HG03108 (cell line): ENCODE data around the gene JMJD1C.
"Not testable (repeated sequence)": the region's sequence is repeated elsewhere in the genome, so short reads cannot be mapped to it uniquely, and the experiment has no call there.

ENCODE experiments used
- ATAC-seq: cut with Tn5 transposase; IDR thresholded peaks from one replicate; pipeline ENCODE4 v1.9.1; 2021; ENCODE audit warnings: moderate library complexity; ENCODE audit not compliant: unreplicated experiment

Gene JMJD1C

DNA sequence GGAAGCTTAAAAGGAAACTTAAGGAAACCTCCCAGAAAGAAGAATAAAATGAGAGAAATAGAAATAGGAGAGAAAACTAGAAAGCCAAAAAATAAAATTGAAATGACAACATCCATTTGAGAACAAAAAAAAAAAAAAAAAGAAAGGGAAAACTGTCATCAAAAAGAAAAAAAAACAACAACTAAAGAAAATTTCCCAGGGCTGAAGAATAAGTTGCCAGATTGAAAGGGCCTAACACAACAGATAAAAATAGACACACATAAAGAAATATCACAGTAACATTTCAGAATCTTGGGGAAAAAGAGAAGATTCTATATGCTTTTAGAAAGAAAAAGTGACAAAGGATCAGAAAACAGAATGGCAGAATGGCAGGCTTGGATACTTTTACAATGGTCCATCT, 157.1 kb downstream of the JMJD1C start:
- ATAC-seq = no peak

DNA sequence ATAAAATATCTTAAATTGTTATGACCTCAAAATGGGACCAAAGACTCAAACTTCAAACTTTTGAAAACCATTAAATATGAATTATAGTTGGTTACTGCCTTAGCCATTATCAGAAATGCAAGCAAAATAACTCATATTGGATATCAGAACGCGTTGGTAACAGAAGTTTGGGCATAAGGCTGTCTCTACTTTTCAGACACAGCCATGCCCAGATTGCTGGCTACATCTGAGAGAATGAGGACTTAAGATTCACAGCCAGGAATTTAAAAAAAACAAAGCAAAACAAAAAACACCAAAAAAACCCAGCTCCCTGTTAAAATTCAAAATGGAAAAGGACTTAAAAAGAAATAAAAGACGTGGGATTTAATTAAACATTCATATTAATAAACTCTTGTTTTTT, 161.6 kb downstream of the JMJD1C start:
- ATAC-seq = no peak

DNA sequence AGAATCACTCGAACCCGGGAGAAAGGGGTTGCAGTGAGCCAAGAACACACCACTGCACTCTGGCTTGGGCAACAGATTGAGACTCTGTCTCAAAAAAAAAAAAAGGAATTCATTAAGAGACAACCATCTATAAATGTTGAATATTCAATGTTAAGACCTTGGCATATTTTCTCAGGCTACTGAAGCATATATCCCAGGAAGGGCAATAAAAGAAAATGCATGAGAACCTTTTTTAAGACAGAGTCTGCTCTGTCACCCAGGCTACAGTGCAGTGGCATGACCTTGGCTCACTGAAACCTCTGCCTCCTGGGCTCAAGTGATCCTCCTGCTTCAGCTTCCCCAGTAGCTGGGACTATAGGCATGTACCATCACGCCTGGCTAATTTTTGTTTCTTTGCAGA, 165.0 kb downstream of the JMJD1C start:
- no peak for ATAC-seq

DNA sequence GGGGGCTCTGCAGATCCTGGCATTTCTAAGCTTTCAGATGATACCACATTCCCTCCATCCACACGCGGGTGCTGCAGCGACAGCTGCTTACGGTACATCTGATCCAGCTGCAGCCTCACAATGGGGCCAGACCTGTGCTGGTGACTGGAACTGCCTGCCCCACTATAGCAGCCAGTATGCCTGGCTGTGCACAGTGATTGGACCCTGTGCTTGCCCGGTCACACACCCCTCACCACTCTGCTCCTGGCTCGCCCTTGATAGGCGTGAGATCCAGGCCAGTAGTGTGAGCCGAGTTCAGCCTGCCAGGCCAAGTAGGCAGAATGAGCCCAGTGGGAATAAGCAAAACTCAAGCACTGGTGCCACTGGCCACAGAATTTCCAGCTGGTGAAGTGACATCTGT, 167.8 kb downstream of the JMJD1C start:
- no peak for ATAC-seq

DNA sequence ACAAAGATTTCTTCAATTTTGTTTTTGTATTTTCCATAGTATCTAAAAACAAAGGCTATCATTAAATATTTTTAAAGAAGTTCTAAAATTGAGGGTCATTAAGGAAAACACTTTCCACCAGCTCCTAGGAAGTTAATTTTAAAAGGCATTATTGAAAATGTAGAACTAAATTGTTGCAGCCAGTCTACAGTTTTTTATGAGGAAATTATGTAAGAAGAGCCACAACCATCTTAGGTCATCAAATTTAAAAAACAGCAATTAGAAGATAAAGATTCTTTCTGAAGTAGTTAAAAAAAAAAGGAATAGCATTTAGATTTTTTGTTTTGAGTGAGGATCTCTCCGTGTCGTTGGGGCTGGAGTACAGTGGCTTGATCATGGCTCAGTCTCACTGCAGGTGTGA, 171.0 kb downstream of the JMJD1C start:
- no peak for ATAC-seq

DNA sequence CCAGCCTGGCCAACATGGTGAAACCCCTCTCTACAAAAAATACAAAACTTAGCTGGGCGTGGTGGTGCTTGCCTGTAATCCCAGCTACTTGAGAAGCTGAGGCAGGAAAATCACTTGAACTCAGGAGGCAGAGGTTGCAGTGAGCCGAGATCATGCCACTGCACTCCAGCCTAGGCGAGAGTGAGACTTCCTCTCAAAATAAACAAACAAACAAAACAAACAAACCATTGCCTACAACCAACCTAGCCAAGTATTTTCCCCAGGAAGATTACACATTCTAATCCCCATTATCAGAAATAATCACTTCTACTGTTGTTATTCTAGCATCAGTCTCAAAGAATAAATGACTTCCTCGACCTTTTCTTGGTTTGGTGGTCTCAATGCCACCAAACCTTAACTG, 172.9 kb downstream of the JMJD1C start:
- not testable (repeated sequence) for ATAC-seq

DNA sequence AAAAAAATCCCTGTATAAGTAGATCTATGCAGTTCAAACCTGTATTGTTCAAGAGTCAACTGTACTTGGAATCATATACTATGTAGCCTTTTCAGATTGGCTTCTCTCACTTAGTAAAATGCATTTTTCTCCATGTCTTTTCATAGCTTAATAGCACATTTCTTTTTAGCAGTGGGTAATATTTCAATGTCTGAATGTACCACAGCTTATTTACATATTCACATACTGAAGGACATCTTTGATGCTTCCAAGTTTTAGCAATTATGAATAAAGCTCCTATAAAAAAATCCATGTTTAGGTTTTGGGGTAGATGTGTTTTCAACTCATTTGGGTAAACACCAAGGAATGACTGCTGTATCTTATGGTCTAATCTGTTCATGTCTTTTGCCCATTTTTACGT, 177.6 kb downstream of the JMJD1C start:
- ATAC-seq = no peak

DNA sequence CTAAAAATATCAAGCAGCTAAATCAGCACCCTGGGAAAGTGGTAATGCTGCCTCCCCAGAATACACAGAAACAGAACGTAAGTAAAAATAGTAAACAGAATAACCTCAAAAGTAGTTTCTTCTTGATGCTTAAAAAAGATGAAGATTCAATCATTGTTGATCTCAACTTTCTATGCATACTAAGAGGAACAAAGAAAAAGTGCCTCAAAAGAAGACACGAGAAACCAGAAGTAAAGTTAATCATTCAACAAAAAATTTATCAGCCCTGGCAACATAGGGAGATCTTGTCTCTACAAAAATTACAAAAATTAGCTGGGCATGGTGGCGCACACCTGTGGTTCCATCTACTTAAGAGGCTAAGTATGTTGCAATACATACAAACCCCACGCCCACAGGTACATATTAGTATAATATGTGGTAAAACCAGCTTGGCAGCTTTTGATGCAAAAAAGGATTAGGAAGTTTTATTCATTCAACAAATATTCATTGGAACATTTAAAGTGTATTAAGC, 179.0 kb downstream of the JMJD1C start:
- ATAC-seq = peak; percentile 83

DNA sequence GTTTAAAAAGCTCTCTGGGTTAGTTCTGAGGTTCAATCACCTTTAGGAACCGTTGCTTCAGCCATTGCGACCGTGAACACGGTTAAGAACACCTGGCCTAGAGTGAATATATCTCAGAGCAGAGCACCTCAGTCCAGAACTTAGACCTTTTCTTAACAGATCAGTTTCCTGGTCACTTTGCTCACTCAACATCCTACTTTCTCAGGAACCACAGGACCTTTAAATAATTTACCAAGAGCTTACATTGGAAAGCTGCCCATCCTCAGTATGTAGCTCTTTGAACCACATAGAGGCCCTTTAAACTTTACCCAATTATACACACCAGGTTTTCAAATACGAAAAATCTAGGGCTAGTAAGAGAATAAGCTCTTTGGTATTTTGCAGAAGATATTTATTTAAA, 179.4 kb downstream of the JMJD1C start:
- ATAC-seq = peak; percentile 56

DNA sequence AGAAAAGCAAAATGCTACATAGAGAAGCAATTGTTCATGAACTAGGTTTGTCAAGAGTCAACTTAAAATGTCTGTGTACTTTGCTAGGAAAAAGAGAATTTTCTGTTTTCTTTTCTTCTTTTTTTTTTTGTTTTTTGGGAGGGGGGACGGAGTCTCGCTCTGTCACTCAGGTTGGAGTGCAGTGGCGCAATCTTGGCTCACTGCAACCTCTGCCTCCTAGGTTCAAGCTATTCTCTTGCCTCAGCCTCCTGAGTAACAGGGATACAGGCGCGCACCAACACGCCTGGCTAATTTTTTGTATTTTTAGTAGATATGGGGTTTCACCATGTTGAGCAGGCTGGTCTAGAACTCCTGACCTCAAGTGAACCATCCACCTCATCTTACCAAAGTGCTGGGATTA, 181.9 kb downstream of the JMJD1C start:
- ATAC-seq = not testable (repeated sequence)

DNA sequence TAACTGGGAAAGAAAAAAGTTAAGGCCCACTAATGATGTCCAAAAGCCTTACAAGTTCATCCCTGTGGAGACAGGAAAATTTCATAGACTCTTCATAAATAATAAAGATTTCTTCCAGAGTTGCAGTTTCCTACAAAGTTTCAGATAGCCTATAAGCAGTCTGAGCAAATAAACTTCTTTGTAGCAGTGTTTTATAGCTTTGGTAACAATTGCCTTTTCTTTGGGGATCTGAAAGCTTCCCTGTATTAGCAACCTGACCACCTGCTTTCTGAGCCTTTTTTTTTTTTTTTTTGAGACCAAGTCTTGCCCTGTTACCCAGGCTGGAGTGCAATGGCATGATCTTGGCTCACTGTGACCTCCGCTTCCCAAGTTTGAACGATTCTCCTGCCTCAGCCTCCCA, 182.7 kb downstream of the JMJD1C start:
- no peak for ATAC-seq

DNA sequence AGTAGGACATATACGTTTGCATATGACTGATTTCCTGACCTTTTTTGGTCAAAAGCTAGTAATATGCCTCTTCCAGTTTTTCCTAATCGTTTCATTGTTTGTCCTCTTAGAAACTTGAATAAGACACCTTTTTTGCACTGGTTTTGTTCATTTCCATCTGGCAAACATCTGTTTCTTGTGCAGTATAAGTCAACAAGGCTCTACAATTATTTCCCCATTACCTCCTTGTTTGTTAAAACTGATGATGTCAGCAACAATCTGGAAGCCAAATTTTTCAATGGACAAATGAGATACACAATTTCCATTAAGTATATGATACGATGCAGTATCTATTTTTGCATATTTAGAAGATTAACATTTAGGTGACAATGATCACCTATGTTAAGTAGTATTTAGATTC, 183.8 kb downstream of the JMJD1C start:
- no peak for ATAC-seq

DNA sequence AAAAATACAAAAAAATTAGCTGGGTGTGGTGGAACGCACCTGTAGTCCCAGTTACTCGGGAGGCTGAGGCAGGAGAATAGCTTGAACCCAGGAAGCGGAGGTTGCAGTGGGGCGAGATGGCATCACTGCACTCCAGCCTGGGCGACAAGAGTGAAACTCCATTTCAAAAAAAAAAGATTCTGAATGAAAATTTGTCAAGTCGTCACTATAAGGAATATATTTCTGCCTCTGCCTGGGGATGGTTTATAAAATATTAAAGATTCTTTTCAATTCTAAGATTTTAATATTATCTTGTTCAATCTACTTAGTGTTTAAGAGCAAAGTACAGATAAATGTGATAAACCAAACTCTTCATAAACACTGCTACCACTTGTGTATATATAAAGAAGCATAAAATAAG, 185.4 kb downstream of the JMJD1C start:
- ATAC-seq = no peak

DNA sequence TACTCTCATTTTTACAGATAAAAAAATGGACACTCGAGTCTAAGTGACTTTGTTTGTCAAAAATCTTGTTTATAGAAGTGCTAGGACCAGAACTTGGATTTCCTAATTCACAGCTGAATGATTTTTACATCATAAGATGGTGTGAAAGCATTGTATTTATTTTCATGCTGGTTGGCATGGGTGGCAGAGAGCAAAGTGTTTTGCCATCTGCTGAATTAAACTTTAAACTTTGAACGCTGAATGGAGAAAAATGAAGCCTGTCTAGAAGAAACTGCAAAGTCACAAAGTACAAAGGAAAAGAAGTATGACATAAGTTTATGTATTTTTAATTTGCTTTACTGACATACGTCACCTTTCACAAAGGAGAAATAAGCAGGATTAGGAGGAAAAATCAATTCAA, 190.7 kb downstream of the JMJD1C start:
- ATAC-seq = no peak

DNA sequence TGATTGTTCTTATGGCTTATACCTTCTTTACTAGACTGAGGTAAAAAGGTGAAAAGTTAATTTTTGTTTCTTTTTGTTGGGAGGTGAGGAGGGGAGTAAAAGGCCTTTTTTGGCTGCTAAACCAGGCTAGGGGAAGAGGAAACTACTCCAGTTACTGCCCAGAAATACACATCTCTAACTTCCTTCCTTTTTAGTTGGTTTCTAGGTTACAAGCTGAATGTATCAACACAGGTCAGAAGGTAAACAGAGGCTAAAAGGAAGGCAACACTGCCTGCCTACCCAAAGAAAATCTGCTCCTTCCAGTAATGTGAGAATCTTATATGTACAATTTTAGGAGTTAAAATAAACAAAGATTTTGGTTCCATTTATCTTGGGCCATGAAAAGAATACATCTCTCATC, 192.2 kb downstream of the JMJD1C start:
- no peak for ATAC-seq

DNA sequence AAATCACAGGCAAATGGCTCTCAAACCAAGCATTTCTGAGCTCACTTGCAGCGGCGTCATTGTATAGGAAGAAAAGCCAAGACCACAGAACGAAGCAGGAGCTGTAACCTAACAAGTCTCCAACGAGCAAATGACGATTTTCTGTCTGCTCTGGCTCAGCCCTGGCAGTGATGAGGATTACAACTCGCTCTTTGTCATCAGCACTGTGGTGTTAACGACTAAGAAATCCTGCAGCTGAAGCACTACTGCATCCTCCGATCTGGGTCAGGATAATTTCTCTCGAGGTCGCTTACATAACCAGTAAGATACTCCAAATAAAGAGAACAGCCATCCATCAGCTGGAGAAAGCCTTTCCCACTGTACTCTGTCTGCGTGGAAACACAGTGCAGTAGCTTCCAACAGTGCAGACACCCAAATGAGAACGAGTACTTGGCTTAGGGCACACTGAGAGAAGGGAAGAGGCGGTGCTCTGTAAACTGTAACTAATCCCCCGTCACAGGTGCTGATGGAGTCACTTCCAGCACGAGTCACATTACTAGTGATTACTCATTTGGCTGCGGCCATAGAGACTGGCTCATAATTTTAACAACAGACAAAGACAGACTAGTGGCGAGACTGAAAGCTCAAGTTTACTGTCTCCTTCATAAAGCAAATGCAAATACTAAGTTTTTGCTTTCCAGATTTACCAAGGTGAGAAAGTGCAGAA, 196.8 kb downstream of the JMJD1C start:
- peak; percentile 91 for ATAC-seq

DNA sequence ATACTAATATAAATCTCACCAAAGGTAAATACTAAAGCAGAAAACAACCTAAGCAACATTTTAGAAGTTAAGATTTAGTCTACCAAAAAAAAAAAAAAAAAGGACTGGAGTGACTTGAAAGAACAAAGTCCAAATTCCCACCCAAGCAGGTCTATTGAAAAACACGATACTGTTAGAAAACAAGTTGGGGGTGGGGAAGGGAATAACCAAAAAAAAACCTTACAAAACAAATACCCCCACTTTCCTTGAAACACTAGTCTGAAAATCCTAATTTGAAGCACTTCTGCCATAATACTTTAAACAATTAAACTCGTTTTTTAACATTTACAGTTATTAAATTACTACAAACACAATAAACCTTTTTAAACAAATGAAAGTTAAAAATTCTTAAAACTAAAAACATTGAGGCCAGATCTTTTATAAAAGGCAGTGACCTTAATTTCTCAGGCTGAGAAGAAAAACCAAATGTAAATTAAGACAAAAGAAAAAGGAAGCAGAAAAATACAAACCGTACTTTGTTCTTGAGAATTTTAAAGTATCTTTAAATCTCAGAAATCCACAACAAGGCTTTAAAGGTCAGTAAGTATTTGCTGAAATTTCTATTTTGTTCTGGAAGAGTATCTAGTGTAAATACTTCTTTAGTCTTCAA, 197.5 kb downstream of the JMJD1C start:
- no peak for ATAC-seq

DNA sequence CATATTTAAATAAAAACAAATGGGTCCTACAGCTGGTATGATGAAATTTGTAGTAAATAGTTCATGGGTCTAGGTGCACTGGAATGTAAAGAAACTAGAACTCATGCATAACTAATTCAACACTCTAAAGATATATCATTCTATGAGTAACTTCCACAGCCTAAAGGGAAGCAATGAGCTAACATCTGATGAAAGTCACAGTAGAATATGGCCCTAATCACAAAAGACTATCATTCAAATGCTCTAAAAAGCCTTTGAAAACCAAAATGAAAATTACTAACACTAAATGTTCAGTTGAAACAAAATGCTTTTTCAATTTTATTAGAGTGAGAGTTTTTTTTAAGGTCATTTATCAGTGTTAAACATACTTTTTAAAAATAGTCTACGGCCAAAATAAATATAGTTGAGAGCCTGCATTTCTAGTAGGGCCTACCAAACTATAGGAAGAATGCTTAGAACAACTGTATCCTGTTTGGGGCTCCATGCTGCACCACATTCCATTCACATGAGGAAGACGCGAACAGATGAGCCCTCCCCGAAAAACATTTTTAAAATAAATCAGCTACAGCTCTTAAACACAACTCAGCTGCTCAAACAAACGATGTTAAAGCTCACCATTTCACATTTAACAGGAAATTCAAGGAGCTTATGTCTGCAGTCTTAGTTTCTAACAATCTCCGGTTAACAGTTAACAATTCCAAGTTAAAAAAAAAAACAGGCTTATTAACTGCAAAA, 198.2 kb downstream of the JMJD1C start:
- peak; percentile 19 for ATAC-seq

DNA sequence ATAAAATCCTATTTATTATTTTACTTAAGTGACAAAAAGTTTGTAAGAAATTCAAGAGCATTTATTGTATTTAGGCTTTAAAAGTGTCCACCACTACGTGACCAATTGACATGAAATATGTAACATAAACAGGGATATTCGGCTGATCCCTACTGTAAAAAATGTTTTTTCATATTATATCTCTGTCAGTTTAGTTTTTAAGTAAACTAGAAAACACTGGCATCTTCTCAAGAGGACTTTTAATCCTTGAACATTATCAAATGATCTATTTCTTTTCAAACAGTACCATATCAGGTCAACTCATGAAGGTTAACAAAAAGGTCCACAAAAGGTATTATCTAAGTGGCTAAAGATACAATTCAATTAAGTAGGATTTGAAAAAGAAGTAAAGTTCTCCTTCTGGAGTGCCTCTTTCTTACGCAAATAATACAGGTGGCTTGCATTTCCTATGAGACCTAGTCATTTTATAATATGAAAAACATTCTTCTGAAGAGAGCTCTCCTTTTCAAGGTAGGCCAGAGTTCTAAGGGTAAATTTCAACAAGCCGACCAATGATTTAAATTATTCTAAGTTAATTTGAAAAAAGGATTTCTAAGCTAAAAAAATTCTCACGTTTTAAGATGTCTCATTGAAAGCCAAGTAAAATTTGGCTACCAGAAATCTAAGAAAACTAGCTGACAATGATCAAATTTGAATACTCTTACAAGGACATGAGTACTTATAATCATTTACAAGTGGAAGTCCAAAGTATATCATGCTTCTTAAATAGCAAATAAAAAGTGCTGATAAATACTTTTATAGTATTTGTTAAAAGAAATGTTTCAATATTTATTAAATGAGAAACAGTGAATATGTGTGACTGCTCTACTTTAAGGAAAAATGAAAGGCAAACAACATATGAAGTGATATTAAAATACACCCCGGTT, 199.1 kb downstream of the JMJD1C start:
- no peak for ATAC-seq

DNA sequence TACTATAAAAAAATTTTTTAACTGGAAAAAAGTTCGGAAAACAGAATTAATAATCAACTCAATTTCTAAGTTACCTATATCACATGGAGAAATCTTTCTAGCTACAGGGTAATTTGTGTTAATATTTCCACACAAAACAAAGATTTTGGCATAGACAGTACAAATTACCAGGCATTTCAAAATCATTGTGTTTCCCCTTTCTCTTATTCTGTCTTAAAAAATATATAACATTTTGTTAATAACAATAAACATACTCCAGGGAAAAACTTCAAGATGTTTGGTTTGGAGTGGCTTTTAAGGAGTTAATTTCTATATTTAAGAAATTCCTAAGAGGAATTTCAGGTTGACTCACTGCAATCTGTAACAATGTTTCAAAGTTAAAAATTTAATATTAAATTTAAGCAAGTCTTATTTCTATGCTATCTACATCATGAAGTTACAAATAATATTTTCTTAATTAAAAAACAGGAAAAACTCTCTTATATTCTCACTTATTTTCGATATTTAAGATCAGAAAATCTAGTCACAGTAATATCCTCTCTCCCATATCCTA, 200.0 kb downstream of the JMJD1C start:
- no peak for ATAC-seq

DNA sequence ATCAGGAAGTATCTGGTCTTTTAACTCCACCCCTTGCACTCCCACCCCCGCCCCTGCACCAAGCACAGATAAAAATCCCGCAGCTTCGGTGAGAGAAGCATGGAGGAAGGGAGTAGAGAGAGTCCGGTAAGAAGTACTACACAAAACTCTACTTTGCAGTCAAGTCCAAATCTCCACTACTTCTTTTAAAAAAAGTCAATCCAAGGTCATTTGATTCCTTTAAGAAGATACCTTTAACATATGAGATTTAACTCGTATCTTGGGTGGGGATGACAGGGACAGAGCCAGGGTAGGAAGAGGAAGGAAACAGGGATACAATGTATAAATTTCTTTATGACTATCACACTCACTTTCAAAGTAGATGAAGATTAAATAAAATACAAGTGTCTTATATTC, 200.6 kb downstream of the JMJD1C start:
- no peak for ATAC-seq
